Activated CD4-positive, alpha-beta T cell treated with anti-CD3 and anti-CD28 coated beads, Interleukin-2, amount 50 U/mL, for 16 hours (primary cell): ENCODE results near the gene EXOC1L.

Experiments
- DNase-seq: peaks from one replicate; pipeline ENCODE4 v3.0.0-alpha.2; 2020

The EXOC1L gene

GRCh38 chr4:55884851-55885219 lies 65.2 kb downstream of the EXOC1L start:
- DNase-seq = no peak
